HUDEP-2 (cell line): Measurements from ENCODE around the gene ZNF669.

Source experiments
- DNase-seq, 76 experiments: peaks; one replicate each; lab custom pipeline; 2025; ENCODE audit not compliant: unreplicated experiment in 76 of 76; lab: John Stamatoyannopoulos, UW

The ZNF669 gene

DNA sequence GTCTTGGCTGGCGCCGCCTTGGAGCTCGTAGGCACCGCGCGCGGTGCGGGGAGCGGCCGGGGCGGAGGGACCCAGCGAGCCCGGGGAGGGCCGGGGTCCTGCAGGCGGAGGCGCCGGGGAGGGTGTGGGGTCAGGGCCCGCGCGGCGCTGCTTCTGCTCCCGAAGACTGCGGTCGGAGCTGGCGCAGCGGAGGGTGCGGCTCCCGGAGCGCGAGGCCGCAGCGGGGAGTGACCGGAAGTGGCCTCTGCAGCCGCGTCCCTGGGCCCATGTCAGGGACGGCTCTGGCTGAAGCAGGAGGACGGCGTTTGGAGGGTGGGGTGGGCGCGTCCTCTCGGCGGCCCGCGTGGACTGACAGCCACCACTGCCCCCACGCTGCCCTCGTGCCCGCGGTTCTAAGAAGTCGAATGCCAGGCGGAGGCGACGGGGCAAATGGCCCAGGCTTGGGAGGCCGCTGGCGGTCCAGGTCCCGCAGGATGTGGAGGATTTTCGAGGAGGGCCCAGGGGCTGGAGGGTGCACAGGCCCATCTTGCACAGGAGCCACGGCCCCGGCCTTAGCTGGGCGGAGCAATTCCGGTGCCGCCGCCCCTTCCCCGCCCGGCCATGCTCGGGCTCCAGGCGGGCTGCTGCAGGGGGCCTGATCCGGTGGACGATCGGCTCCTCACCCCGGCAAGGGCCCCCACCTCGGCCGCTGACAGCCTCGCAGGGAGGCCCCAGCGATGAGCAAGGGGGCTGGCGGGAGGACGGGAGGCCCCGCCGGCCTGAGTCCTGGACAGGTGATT, 7.7 kb upstream of the ZNF669 start:
- DNase-seq, result no peak

DNA sequence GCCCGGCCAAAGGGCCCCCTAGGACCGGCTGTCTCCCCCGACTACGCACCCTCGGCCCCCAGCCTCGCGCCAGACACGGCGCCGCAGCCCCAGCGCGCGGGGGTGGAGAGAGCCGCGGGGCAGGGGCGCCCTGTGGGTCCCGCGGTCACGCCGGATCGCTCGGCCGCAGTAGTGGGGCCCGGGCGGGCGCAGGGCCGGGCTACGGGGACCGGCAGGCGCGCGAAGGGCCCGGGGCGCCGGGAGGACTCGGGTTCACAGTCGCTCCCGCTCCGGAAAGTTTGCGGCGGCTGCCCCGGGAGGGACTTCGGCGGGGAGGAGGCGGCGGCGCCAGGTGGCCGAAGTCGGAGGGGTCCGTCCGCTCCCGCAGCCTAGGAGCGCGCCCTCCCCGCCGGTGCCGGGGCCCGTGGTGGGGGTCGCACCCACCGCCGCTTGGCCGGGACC, 7.1 kb upstream of the ZNF669 start:
- no peak for DNase-seq

DNA sequence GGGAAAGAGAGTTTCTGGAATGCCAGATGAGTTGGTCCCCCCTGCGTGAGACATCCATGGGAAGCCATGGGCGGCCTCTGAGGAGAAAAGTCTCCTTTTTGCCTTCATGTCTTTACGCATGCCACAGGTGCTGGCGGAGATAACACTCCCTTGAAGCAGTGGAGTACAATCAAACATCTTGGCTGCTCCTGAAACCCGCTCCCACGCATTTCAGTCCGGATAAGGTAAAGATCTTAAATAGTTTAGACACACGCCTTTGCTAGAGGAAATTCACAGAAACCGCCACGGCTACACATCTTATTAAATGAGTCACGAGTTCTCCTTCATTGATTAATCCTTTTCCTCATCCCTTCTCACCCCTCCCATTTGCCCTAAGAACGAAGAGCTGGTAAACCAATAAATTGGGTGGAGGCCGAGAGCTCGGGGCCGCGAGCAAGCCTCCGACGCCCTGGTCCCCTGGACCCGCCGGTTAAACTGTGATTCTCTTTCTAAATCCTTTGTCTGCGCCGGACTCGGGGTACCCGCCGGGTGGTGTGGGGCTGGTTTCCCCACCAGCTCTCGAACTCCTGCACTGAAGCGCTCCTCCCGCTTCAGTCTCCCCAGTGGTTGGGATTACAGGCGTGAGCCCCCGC, 6.6 kb upstream of the ZNF669 start:
- DNase-seq, result peak in 3 of 76 experiments; percentile 9 to 23 (median 13)

DNA sequence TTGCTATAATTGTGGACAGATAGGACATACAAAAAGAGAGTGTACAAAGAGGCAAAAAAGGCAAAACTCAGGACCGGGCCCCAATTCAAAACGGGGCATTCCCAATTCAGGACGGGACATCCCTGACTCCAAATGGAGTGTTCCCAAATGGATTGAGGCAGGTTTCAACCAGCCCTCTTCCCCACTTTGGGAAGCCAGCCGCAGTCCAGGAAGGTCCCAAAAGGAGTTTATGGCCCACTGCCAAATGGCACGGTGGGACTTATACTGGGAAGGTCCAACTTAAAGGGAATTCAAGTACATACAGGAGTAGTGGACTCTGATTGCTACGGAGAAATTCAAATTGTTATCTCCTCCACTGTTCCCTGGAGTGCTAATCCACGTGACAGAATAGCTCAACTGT, 3.5 kb upstream of the ZNF669 start:
- no peak for DNase-seq

DNA sequence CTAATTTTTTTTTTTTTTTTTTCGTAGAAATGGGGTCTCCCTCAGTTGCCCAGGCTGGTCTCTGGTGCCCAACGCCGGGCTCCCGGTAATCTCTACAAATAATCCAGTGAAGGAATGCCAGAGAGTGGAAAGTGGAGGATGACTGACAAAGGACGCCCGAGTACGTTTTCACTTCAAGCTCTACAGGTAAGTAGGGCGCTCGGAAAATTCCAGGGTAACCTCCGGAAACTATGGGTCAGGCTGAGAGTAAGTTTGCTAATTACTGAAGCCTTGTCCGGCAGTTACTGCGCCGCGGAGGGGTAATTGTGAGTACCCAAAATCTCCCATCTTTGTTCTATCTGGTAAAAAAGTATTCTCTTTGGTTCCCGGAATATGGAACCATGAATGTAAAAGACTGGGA, 1.8 kb upstream of the ZNF669 start:
- DNase-seq, result no peak

DNA sequence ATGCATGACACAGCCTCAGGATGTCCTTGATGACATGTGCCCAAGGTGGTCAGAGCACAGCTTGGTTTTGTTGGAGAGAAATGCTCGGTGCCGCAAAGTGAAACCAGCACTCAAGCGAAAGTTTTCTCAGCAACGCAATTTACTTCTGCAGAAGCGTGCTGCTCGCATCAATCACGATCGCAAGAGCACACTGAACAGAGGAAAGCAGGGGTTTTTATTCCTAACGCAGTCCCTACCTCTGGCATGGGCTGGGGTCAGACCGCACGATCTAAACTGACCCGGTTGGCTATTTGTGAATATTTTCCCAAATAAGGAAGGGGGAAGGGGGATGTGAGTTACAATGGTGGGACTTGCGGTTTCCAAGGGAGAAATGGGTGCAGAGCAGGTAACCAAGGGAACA, 809 bp upstream of the ZNF669 start:
- DNase-seq, result no peak

DNA sequence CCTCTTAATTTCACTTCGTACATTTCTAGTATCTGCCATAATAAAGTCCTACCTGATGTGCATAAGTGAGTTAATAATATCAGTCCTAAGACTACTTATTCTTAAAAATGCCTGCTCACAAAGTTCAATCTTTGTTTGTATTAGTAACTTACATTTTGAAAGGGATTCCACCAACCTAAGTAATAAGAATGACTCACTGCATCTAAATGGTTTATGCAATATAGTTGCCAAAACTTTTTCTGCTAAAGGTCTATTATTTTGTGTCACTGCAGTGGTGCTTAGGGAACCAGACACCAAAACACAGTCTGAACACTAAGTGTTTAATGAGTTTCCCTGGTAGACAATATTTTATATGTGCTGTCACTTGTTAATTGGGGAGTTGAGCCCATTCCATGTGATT, 1.8 kb downstream of the ZNF669 start:
- no peak for DNase-seq

DNA sequence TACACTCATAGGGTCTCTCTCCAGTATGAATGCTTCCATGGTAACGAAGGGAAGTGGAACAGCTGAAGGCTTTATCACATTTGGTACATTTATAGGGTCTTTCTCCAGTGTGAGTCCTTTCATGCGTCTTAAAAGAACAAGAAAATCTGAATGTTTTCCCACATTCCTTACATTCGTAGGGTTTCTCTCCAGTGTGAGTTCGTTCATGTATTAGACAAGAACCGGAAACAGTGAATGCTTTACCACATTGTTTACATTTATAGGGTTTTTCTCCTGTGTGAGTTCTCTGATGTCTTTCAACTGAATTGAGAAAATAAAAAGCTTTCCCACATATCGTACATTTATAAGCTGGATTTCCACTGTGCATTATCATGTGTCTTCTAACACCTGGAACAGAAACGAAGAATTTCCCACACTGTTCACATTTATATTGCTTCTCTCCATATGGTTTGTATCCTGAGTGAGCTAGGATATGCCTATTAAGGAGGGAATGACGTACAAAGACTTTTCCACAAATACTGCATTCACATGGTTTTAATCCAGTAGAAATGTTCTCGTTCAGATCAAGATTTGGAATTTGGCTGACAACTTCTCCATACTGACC, 3.4 kb downstream of the ZNF669 start:
- no peak for DNase-seq

DNA sequence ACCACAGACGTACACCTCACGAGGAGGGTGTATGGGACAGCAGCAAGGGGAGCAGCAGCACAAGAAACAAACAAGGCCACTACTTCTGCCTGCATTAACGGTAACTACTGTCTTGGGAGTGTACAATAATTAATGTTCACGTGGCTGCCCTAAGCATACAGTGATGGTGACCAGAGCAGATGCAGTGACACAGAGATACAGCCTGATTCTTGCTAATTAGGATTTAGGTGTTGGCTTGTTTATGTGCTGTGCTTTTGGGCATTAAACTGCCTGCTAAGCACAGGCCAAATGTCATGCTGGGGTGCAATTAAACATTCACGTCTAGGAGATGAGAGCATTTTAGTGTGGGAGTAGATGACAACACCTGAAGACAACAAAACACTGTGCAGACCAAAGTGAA, 7.2 kb downstream of the ZNF669 start:
- DNase-seq, result no peak

DNA sequence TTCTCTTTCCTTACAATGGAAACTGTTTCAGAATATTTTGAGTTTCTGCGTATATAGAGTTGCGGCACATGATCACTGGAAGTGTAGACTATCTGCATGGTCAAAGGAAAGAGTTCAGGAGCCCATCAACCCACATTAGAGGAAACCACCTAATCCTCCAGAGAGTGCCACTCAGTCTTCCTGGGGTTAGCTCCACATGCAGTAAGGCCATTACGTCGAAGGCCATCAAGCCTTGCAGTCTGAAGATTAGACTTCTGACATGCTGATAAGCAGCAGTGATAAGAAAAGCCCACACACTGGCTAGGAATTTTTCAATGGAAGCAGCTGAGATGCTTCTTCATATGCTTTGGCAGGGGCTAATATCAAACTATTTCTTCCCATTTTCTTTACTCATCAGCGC, 7.6 kb downstream of the ZNF669 start:
- DNase-seq, result no peak

DNA sequence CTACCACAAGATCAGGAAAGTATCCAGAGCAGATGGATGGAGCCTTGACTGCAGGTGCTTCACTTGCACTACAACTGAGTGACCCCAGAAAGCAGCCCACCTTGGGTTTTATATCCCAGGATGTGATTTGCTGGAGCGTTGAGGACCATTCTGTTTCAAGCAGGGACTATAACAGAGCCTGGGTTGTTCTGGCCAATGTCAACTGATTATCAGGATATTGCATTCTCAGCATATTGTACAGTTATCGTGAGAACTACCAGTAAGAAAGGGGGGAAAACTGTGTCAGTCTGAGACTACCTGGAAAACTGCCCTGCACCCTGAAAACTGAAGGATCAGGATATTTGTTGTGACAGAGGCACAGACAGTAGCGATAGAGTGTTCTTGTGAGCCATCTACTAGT, 8.0 kb downstream of the ZNF669 start:
- DNase-seq, result no peak

DNA sequence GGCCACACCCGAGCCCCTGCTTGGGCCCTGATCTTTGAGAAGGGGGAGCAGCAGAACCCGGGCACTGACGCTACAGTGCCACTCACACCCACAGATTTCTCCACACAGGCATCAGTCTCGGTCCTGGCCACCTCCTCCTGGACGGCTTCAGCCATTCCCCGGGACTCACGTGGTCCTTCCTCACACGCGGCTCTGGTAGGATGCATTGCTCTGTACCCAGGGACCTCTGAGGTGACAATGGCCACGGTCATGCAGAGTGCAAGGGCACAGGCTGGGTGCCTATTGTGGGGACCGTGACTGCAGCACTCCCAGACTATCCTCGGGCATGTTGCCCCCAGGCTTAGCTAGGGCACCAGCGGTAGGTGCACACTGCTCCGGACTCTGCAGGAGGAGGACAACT, 13.7 kb downstream of the ZNF669 start:
- DNase-seq, result no peak

DNA sequence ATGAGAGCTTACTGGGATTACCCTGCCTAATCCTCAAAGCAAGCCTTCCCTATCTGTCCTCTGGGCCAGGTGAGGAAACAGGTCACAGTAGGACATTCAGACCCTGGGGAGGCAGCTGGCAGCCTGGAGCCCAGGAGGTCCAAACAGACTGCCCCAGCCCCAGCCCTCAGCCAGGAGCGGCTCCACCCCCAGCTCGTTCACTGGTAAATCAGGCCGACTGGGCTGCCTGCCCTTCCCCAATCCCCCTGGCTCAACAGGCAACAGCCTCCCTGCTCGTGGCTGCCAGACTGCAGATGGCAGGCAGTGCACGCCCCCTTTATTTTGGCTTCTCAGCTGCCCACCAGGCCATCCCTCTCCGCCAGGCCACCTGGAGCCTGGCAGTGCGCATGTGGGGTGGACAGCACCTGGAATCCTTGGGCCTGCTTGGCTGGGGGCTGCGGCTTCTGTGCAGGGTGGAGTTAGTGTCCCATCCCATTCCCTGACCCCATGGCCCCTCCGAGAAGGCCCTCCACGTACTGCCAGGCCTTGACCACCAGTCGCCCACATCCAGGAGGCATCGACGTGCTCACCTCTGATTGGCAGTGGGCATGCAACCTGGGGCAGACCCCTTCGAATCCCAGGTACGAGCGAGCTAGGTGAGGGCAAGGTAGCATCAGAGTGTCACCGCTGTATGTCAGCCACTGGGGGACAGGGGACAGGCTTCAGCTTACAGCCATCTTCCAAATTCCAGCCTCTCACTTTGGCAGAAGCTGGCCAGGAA, 14.4 kb downstream of the ZNF669 start:
- no peak for DNase-seq

DNA sequence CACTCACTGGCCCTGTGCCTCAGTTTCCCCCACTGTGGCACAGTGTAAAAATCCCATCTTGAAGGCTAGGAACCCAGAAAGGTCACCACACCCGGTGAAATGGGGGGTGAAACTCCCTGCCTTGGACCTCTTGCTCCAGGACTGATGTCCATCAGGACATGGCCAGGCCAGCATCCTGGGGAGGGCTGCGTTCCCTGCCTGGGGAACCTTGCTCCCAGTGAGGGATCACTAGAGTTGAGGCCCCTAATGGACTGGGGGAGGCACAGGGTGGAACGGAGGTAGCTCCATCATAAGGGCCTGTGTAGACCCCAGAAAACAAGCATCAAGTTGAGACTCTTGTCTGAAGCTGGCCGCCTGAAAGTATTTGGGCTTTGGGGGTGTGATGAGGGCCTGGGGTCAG, 15.2 kb downstream of the ZNF669 start:
- no peak for DNase-seq

DNA sequence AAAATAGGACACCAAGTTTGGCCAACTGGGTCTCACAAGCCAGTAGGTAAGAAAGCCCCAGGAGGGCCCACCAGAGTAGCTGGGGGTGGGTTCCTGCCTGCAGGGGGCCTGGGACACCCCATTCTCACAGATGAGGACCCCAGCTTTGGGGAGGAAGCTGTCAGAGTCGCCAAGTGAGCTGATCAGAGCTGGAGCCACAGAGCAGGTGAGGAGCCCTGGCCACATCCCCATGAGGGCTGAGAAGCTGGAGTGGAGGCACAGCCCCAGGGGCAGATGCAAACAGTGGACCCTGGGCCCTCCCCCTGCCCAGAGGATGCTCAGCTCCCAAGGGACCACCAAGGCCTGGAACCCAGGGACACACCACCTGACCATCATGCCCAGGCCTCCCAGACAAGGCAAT, 16.9 kb downstream of the ZNF669 start:
- no peak for DNase-seq

DNA sequence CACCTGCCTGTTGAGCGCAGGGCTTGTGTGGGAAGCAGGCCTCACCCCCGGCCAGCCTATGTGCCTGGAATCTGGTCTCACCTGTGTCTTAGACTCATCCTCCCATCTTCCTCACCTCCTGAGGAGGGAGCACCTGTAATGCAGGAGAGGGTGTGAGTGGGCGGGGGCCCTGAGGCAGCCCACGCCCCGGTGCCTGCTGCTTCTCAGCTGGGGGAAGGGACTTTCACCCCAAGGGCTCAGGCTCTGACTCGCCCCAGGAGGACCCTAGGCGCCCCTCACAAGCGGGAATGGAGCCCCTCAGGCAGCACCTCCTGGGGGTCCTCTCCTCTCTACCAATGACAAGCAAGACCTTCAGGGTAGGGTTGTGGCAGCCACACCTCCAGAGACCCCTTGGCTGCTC, 18.8 kb downstream of the ZNF669 start:
- no peak for DNase-seq

DNA sequence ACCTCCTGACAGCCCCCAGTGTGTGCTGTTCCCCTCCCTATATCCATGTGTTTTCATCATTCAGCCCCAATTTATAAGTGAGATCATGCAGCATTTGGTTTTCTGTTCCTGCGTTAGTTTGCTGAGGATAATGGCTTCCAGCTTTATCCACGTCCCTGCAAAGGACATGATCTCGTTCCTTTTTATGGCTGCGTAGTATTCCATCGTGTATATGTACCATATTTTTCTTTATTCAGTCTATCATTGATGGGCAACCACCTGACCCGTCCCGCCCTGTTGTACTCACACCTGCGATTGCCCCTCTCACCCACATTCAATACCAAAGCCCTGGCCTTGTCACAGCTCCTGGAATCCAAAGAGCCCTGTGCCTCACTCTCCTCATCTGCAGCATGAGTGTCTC, 19.4 kb downstream of the ZNF669 start:
- DNase-seq, result no peak

DNA sequence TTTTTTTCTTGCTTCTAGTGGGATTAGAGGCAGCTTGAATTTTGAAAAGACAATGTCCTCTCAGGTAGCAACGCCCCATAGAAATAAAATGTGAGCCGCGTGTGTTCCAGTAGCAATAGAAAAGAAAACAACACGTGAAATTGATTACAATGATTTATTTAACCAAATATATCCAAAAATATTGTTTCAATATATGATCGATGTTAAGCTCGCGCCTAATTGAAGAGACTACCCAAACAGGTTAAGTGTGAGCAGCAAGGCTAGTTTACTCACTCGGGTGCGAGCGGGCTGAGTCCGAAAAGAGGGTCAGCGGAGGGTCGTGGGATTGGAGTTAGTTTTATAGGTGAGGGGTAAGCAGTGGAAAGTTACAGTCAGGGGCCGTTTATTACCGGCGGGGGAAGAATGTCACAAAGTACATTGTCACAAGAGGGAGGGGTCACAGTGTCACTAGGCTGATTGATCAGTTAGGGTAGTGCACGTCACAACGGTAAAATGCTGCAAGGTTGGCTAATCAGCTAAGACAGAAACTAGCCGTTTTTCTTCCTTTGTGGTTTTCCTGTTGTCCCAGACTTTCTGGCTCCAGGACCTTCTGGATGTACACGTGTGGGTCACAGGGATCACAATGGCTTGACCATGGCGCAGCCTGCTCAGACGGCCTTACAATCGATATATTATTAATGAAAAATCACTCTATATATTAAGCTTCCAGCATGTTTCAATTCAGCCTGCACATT, 24.8 kb downstream of the ZNF669 start:
- DNase-seq, result no peak

DNA sequence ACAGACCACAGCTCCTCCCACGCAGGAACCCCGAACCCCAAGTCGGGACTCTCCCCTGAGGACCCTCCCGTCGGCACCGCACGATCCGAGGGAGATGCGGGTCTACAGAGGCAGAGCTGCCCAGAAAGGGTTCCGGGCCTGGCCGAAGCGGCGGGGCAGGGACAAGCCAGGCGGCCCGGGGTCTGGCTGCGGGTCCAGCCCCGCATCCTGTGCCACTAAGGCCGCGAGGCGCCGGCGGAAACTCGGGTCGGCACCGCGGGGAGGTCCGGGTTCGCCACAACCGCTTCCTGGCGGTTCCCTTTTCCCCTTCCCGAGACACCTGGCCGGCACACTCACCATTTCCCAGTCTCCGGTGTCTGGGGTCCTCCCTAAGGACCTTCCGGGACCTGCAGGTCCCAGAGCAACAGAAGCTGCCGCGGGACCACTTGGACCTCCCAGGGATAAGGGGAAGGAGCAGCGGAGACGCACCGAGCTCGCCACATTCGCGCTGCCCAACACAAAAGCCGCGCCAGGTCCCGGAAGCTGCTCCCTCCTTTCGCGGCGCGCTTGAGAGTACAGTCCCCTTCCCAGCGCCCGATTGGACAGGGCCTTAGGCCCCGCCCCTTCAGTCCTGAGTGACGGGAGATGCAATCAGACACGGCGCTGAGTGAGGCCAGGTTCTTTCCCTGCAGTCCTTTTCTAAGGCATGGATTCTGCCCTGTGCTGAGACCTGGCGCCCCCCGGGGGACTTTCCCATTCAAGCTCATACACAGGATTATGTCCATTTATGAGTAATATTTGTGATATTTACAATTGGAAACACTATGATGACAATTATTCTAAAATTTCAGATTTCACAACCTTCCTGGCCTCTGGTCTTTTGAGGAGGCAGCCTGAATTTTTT, 25.7 kb downstream of the ZNF669 start, which contains the start of gene ZNF670:
Gene ZNF670 (minus strand): TSS at position 554 of the 883 bp plus-strand sequence. CDS start 215 bp downstream, at position 339.
- peak in 75 of 76 experiments; percentile 43 to 94 (median 88) for DNase-seq

DNA sequence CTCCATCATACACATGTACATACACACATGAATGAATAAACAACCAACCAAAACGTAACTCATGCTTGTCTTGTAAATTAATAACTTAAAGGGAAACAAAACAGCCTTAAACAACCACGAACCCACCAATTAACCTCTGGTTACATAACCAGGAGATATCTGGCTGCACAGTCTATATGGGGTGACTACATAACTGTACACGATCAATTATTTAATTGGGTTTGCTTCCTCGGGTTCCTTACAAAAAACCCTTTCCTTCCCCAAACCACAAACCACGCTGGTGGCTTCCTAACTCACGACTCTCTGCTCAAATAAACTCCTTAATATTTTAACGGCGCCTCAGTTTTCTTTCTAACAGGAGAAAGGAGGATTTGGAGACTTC, 26.3 kb downstream of the ZNF669 start:
- peak in 1 of 76 experiments; percentile 59 for DNase-seq
